Suprapubic skin (tissue), 4 donors: Measurements from ENCODE around the gene SLC9A9. TPM values are rescaled to one million over a fixed set of nuclear protein-coding genes. Genes with fewer than 3 reads are reported as not detected.

ENCODE experiments used
- DNase-seq, 2 donors: peaks; one replicate each; pipeline ENCODE4 v3.0.0-alpha.2; 2019; ENCODE audit warnings: low spot score in 2 of 2
- H3K27ac ChIP-seq: fragments of 200-600 bp; sonication (generic); one replicate; pipeline ENCODE4 v1.5.1; 2019
- H3K27me3 ChIP-seq: fragments of 200-600 bp; sonication (generic); one replicate; pipeline ENCODE4 v1.5.1; 2019
- H3K36me3 ChIP-seq: fragments of 200-600 bp; sonication (generic); one replicate; pipeline ENCODE4 v1.5.1; 2019
- H3K4me1 ChIP-seq: fragments of 200-600 bp; sonication (generic); one replicate; pipeline ENCODE4 v1.5.1; 2019
- H3K4me3 ChIP-seq: fragments of 200-600 bp; sonication (generic); one replicate; pipeline ENCODE4 v1.5.1; 2019; ENCODE audit warnings: mild to moderate bottlenecking
- H3K9me3 ChIP-seq: fragments of 200-600 bp; sonication (generic); one replicate; pipeline ENCODE4 v1.5.1; 2019
- CTCF ChIP-seq, 2 donors: fragments of 200-600 bp in 1 of 2; fragments of 450-650 bp in 1 of 2; sonication (generic) in 1 of 2; IDR thresholded peaks; one replicate each; pipeline ENCODE4 v1.5.1; 2016 to 2019; ENCODE audit warnings: antibody characterized with exemption in 2 of 2, mild to moderate bottlenecking in 1 of 2, moderate library complexity in 1 of 2
- EP300 ChIP-seq: sonication (generic); formaldehyde crosslinking; IDR thresholded peaks from one replicate; pipeline ENCODE4 v1.6.1; 2017; ENCODE audit warnings: antibody characterized with exemption
- POLR2A ChIP-seq, 2 donors: fragments of 450-650 bp; IDR thresholded peaks; one replicate each; pipeline ENCODE4 v1.6.1; 2017; ENCODE audit warnings: antibody characterized with exemption in 2 of 2, mild to moderate bottlenecking in 2 of 2, moderate library complexity in 2 of 2
- POLR2AphosphoS5 ChIP-seq, 3 donors: sonication (generic); formaldehyde crosslinking; IDR thresholded peaks; one replicate each; pipeline ENCODE4 v1.6.1; 2017; ENCODE audit warnings: antibody characterized with exemption in 3 of 3
- WGBS: methylation state at CpG from one replicate; pipeline ENCODE4 v1.1.5; 2018; 5-methylcytosine and 5-hydroxymethylcytosine counted together
- total RNA-seq, 4 donors: library from RNA; depleted of rRNA; stranded (reverse); fragments of >200 nt; gene quantifications; one replicate each; pipeline ENCODE4 v1.1.0, GENCODE V29; 2016

Gene SLC9A9
- total RNA-seq, 4 donors from 2014 or later, result 16.6 to 51.0 (median 30.0) TPM

- TF ChIP-seq POLR2A (IDR thresholded peaks at IDR 0.05) (no peak), EP300 (no peak), POLR2AphosphoS5 (IDR thresholded peaks at IDR 0.05) (no peak), CTCF (IDR thresholded peaks at IDR 0.05) (no peak)
- H3K9me3 ChIP-seq, result no peaks in the 10 kb centered on the region
- DNase-seq, result no peak
- no peaks in the 10 kb centered on the region for H3K27me3 ChIP-seq
- no peak overlapping the region for H3K4me3 ChIP-seq
- H3K27ac ChIP-seq, result no peak overlapping the region
- H3K4me1 ChIP-seq, result peaks cover 13% of the 10 kb centered on the region
- no peaks in the 10 kb centered on the region for H3K36me3 ChIP-seq
- WGBS, result 70% methylated on average over 2 of the region's 2 CpGs
Measured at GRCh38 chr3:143810953-143811265, 37.4 kb downstream of the SLC9A9 start.

GRCh38 chr3:143810166-143810952, 37.9 kb downstream of the SLC9A9 start:
- no peak overlapping the region for H3K4me3 ChIP-seq
- H3K27ac ChIP-seq, result no peak overlapping the region
- no peak for TF ChIP-seq CTCF (IDR thresholded peaks at IDR 0.05)
- TF ChIP-seq POLR2AphosphoS5 (IDR thresholded peaks at IDR 0.05), result no peak
- no peaks in the 10 kb centered on the region for H3K9me3 ChIP-seq
- no peaks in the 10 kb centered on the region for H3K27me3 ChIP-seq
- DNase-seq, result no peak
- H3K4me1 ChIP-seq, result peaks cover 13% of the 10 kb centered on the region
- H3K36me3 ChIP-seq, result no peaks in the 10 kb centered on the region
- 89% methylated on average over 2 of the region's 2 CpGs for WGBS

- H3K4me3 ChIP-seq, result no peak overlapping the region
- H3K4me1 ChIP-seq, result peaks cover 13% of the 10 kb centered on the region
- H3K27ac ChIP-seq, result no peak overlapping the region
- no peak for DNase-seq
- no peaks in the 10 kb centered on the region for H3K9me3 ChIP-seq
- WGBS, result 25% methylated on average over 3 of the region's 3 CpGs
- TF ChIP-seq EP300, result no peak
- TF ChIP-seq CTCF (IDR thresholded peaks at IDR 0.05), result no peak
- no peak for TF ChIP-seq POLR2A (IDR thresholded peaks at IDR 0.05)
- TF ChIP-seq POLR2AphosphoS5 (IDR thresholded peaks at IDR 0.05), result no peak
- H3K36me3 ChIP-seq, result no peaks in the 10 kb centered on the region
- no peaks in the 10 kb centered on the region for H3K27me3 ChIP-seq
Measured at GRCh38 chr3:143809121-143809621, 39.1 kb downstream of the SLC9A9 start.

GRCh38 chr3:143808030-143808429, 40.2 kb downstream of the SLC9A9 start:
- no peak overlapping the region for H3K27ac ChIP-seq
- no peak for DNase-seq
- H3K4me1 ChIP-seq, result peaks cover 13% of the 10 kb centered on the region

More at GRCh38 chr3:143808030-143808429, 40.2 kb downstream of the SLC9A9 start:
- no peak for TF ChIP-seq POLR2A (IDR thresholded peaks at IDR 0.05)
- no peak for TF ChIP-seq POLR2AphosphoS5 (IDR thresholded peaks at IDR 0.05)
- no peak for TF ChIP-seq EP300
- TF ChIP-seq CTCF (IDR thresholded peaks at IDR 0.05), result no peak
- WGBS, result 73% methylated on average over 2 of the region's 2 CpGs
- Histone ChIP-seq H3K9me3 (no peaks in the 10 kb centered on the region), H3K27me3 (no peaks in the 10 kb centered on the region), H3K4me3 (no peak overlapping the region), H3K36me3 (no peaks in the 10 kb centered on the region)
